HCT116 (cell line): ENCODE data around the gene MAN2A2. TPM values are rescaled to one million over a fixed set of nuclear protein-coding genes. Genes with fewer than 3 reads are reported as not detected.

Experiments
- ATAC-seq: fragments of 200-7000 bp; cut with Tn5 transposase; 2 replicates; pipeline ENCODE4 v1.9.1; 2020; ENCODE audit warnings: mild to moderate bottlenecking, moderate library complexity
- BruUV-seq: library from RNA; stranded (reverse); fragments of 400-500 nt; replicated peaks from 2 replicates; lab custom pipeline; 2021; lab: Mats Ljungman, UMichigan
- CTCF ChIA-PET: fragments of 300-600 bp; sonication (Branson Sonifier 250); formaldehyde crosslinking; loops from one replicate; lab custom pipeline; 2021; ENCODE audit warnings: antibody characterized with exemption; lab: Charles Lee
- POLR2A ChIA-PET: fragments of 300-600, 350-600 bp; sonication (Branson Sonifier 250); formaldehyde crosslinking; loops from one replicate; lab custom pipeline; 2021; ENCODE audit warnings: antibody characterized with exemption; lab: Charles Lee
- RAD21 ChIA-PET, 2 experiments: fragments of 300-600 bp; sonication (Branson Sonifier 250); formaldehyde crosslinking; loops; one replicate each; lab custom pipeline; 2023; ENCODE audit warnings: low total read pairs in 2 of 2; ENCODE audit not compliant: uncharacterized antibody in 2 of 2, unreplicated experiment in 2 of 2, low non-redundant PET in 1 of 2; lab: Charles Lee
- DNase-seq: peaks from one replicate; pipeline ENCODE4 v3.0.0-alpha.2; 2010; ENCODE audit warnings: low read depth, low spot score
- H2AFZ ChIP-seq: fragments of 200-600 bp; shearing (Covaris generic), sonication (generic); 2 replicates; pipeline ENCODE4 v1.6.1; 2017; ENCODE audit warnings: low read depth, mixed run types, mixed read lengths, antibody characterized with exemption, low read length; ENCODE audit not compliant: poor library complexity, severe bottlenecking
- H3K27ac ChIP-seq: 2 replicates; pipeline ENCODE4 v1.5.1; 2012; ENCODE audit warnings: low read depth, low read length
- H3K27me3 ChIP-seq: fragments of 200-600 bp; sonication (generic); 2 replicates; pipeline ENCODE4 v1.6.1; 2016; ENCODE audit warnings: mixed run types, low read length, mixed read lengths; ENCODE audit not compliant: insufficient read depth
- H3K36me3 ChIP-seq, 2 experiments: fragments of 200-500 bp in 1 of 2; fragments of 200-600 bp in 1 of 2; sonication (Bioruptor generic) in 1 of 2; sonication (generic) in 1 of 2; 2 replicates each; pipeline versions ENCODE4 v1.5.1 to v1.6.1; 2014 to 2016; ENCODE audit warnings: low read length in 2 of 2, inconsistent platforms in 1 of 2, mixed read lengths in 1 of 2, mixed run types in 1 of 2; ENCODE audit not compliant: insufficient read depth in 2 of 2, control insufficient read depth in 1 of 2
- H3K4me1 ChIP-seq, 2 experiments: fragments of 200-600 bp in 1 of 2; sonication (generic) in 1 of 2; 2 replicates each; pipeline versions ENCODE4 v1.5.1 to v1.6.1; 2012 to 2017; ENCODE audit warnings: low read length in 2 of 2, inconsistent platforms in 1 of 2, mild to moderate bottlenecking in 1 of 2, mixed read lengths in 1 of 2, mixed run types in 1 of 2, moderate library complexity in 1 of 2; ENCODE audit not compliant: insufficient read depth in 2 of 2, control insufficient read depth in 1 of 2
- H3K4me2 ChIP-seq: fragments of 200-600 bp; sonication (generic); 2 replicates; pipeline ENCODE4 v1.6.1; 2017; ENCODE audit warnings: mixed run types, low read length, mixed read lengths
- H3K4me3 ChIP-seq, 2 experiments: fragments of 200-600 bp in 1 of 2; sonication (generic) in 1 of 2; replicated peaks in 1 of 2; 2 replicates each; pipeline ENCODE4 v1.5.1; 2011 to 2016; ENCODE audit warnings: low read length in 2 of 2, control low read depth in 1 of 2, low read depth in 1 of 2, mild to moderate bottlenecking in 1 of 2, mixed read lengths in 1 of 2, mixed run types in 1 of 2
- H3K79me2 ChIP-seq: fragments of 200-600 bp; sonication (generic); 2 replicates; pipeline ENCODE4 v1.6.1; 2017; ENCODE audit warnings: mild to moderate bottlenecking, mixed run types, low read length, moderate library complexity, mixed read lengths; ENCODE audit not compliant: insufficient read depth
- H3K9ac ChIP-seq: fragments of 200-600 bp; sonication (generic); 2 replicates; pipeline ENCODE4 v1.6.1; 2016; ENCODE audit warnings: low read length, mixed read lengths
- H3K9me2 ChIP-seq: fragments of 200-600 bp; sonication (generic), shearing (Covaris generic); 2 replicates; pipeline ENCODE4 v1.6.1; 2017; ENCODE audit warnings: mixed run types, mild to moderate bottlenecking, moderate library complexity; ENCODE audit not compliant: insufficient read depth
- H3K9me3 ChIP-seq, 2 experiments: fragments of 200-500 bp in 1 of 2; fragments of 200-600 bp in 1 of 2; sonication (Bioruptor generic) in 1 of 2; sonication (generic) in 1 of 2; 2 replicates each; pipeline ENCODE4 v1.6.1; 2014 to 2017; ENCODE audit warnings: low read length in 2 of 2, mixed read lengths in 2 of 2, inconsistent platforms in 1 of 2, low read depth in 1 of 2, mild to moderate bottlenecking in 1 of 2, mixed run types in 1 of 2, moderate library complexity in 1 of 2; ENCODE audit not compliant: control insufficient read depth in 1 of 2, insufficient read depth in 1 of 2
- H4K20me1 ChIP-seq: fragments of 200-600 bp; sonication (generic), shearing (Covaris generic); 2 replicates; pipeline ENCODE4 v1.6.1; 2017; ENCODE audit warnings: mixed run types, mild to moderate bottlenecking, moderate library complexity; ENCODE audit not compliant: insufficient read depth
- CBX3 ChIP-seq: IDR thresholded peaks from 2 replicates; pipeline ENCODE4 v1.6.1; 2012; ENCODE audit warnings: low read depth
- CEBPB ChIP-seq: IDR thresholded peaks from 2 replicates; pipeline ENCODE4 v1.6.1; 2012; ENCODE audit warnings: low read depth
- EGR1 ChIP-seq: IDR thresholded peaks from 2 replicates; pipeline ENCODE4 v1.6.1; 2012; ENCODE audit warnings: low read depth
- EZH2 ChIP-seq: fragments of 200-600 bp; sonication (generic); IDR thresholded peaks from 2 replicates; pipeline ENCODE4 v1.6.1; 2017; ENCODE audit warnings: antibody characterized with exemption, mixed run types
- EZH2phosphoT487 ChIP-seq: fragments of 200-600 bp; IDR thresholded peaks from 2 replicates; pipeline ENCODE4 v1.6.1; 2018; ENCODE audit warnings: antibody characterized with exemption, borderline replicate concordance
- FOSL1 ChIP-seq: IDR thresholded peaks from 2 replicates; pipeline ENCODE4 v1.6.1; 2012; ENCODE audit warnings: low read depth
- JUND ChIP-seq: IDR thresholded peaks from 2 replicates; pipeline ENCODE4 v1.6.1; 2012
- POLR2A ChIP-seq: IDR thresholded peaks from 2 replicates; pipeline ENCODE4 v1.7.0; 2011; ENCODE audit warnings: borderline replicate concordance; ENCODE audit not compliant: insufficient read depth, insufficient read length; ENCODE audit errors: extremely low read depth
- RAD21 ChIP-seq: IDR thresholded peaks from 2 replicates; pipeline ENCODE4 v1.6.1; 2012; ENCODE audit warnings: low read depth, mild to moderate bottlenecking
- SIN3A ChIP-seq: IDR thresholded peaks from 2 replicates; pipeline ENCODE4 v1.6.1; 2012; ENCODE audit warnings: low read depth
- SP1 ChIP-seq: IDR thresholded peaks from 2 replicates; pipeline ENCODE4 v1.6.1; 2012; ENCODE audit warnings: low read depth
- TCF7L2 ChIP-seq: IDR thresholded peaks from 2 replicates; pipeline ENCODE4 v1.7.0; 2011; ENCODE audit warnings: borderline replicate concordance, inconsistent platforms; ENCODE audit not compliant: insufficient read depth, insufficient read length; ENCODE audit errors: extremely low read depth
- YY1 ChIP-seq: IDR thresholded peaks from 2 replicates; pipeline ENCODE4 v1.6.1; 2011; ENCODE audit warnings: low read length, low read depth, moderate library complexity, mild to moderate bottlenecking; ENCODE audit not compliant: insufficient replicate concordance; ENCODE audit errors: extremely low read depth
- ZFX ChIP-seq: fragments of 450-650 bp; IDR thresholded peaks from 2 replicates; pipeline ENCODE4 v1.6.1; 2017
- intact Hi-C: fragments of 100-400 bp; cut with micrococcal nuclease; formaldehyde crosslinking; loops from 2 replicates; pipeline ENCODE4 v1.10.0; 2022
- total RNA-seq: library from RNA; stranded (reverse); gene quantifications from one replicate; pipeline ENCODE4 v1.2.1, GENCODE V29; 2021; ENCODE audit not compliant: unreplicated experiment
- TF ChIP-seq, protein P1 (sequence below): IDR thresholded peaks from 2 replicates; pipeline ENCODE4 v1.6.1; 2012
- TF ChIP-seq, protein P2 (sequence below): IDR thresholded peaks from 2 replicates; pipeline ENCODE4 v1.6.1; 2012
- TF ChIP-seq, protein P3 (sequence below), 3 experiments: fragments of 200-600 bp in 1 of 3; sonication (generic) in 1 of 3; IDR thresholded peaks in 2 of 3; conservative IDR thresholded peaks in 1 of 3; 2 replicates each; pipeline ENCODE4 v1.5.1; 2012 to 2017; ENCODE audit warnings: low read depth in 2 of 3, low read length in 2 of 3, antibody characterized with exemption in 1 of 3, borderline replicate concordance in 1 of 3, control low read depth in 1 of 3, mild to moderate bottlenecking in 1 of 3, mixed read lengths in 1 of 3, mixed run types in 1 of 3, moderate library complexity in 1 of 3; ENCODE audit not compliant: insufficient read depth in 1 of 3
- TF ChIP-seq, protein P4 (sequence below): IDR thresholded peaks from 2 replicates; pipeline ENCODE4 v1.6.1; 2012; ENCODE audit warnings: low read depth

Gene MAN2A2
- total RNA-seq, 1 experiment from 2014 or later = 44.9 TPM

DNA sequence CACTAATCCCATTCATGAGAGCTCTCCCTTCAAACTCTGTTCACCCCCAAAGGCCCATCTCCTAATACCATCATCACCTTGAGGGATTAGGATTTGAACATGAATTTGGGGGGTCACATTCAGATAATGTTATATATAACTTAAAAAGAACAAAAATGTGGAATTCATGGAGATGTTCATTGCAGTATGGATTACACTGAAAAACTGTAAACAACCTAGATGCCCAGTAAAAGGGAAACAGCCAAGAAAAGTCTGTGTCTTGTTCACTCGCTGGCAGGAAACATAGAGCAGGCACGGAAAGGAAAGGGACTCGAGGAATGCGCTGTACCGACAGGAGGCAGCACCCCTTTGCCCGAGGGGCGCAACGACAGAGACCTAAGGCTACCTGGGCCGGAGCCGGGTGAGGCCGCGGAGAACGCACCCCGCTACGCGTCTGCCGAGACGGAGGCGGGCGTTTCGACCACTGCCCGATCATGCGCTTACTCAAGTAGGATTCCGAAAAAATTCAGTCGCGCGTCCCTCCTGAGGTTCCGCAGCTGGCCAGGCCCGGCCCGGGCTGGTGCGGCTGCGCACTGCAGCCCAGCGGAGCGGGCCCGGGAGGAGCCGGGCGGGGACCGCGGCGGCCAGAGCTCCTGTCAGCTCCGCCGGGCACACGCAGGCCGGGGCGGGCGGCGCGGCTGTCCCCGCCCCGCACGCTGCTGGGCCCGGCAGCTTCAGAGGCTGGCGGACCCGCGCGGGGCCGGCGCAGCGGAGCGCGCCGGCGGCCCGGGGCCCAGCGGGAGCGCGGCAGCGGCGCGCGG, 862 bp upstream of the MAN2A2 start:
- H3K36me3 ChIP-seq = peaks cover 6 to 10% of the 10 kb centered on the region in 2 experiments; a peak in 3 of 4 replicates
- H2AFZ ChIP-seq = peak overlapping the region; percentile 98
- ChIA-PET CTCF (interaction anchor here (0.8 to 6.4 kb wide), 6 partner anchors 9 to 609 kb away, joined by 3 to 70 read pairs (median 6); partner anchors contain the start of genes HDDC3 and UNC45A), POLR2A (interaction anchor here (0.5 to 2.4 kb wide), 6 partner anchors 9 to 609 kb away, joined by 3 to 8 read pairs (median 3); partner anchors contain the start of genes HDDC3 and UNC45A), RAD21 (interaction anchor here (0.6 to 0.9 kb wide), 3 partner anchors 13 to 130 kb away, joined by 3 read pairs; no protein-coding TSS in a partner anchor)
- H3K79me2 ChIP-seq = no peaks in the 10 kb centered on the region
- DNase-seq (peak; percentile 49), ATAC-seq (peak; percentile 88)
- H4K20me1 ChIP-seq = no peaks in the 10 kb centered on the region
- H3K4me2 ChIP-seq = peak overlapping the region; percentile 96
- H3K27me3 ChIP-seq = no peaks in the 10 kb centered on the region
- H3K4me1 ChIP-seq = peaks cover 10 to 20% of the 10 kb centered on the region in 2 experiments; a peak in 3 of 4 replicates
- no peaks in the 10 kb centered on the region for H3K9me2 ChIP-seq
- BruUV-seq = TSS peak; percentile 69
- H3K4me3 ChIP-seq = peak overlapping the region; percentile 70 to 84
- H3K9ac ChIP-seq = peak overlapping the region; percentile 71
- no peaks in the 10 kb centered on the region for H3K9me3 ChIP-seq
- H3K27ac ChIP-seq = peak overlapping the region; percentile 87
- intact Hi-C loops = loop anchor here (2.0 to 5.0 kb wide), 2 partner anchors 147 to 370 kb away; no protein-coding TSS in a partner anchor
- TF ChIP-seq TCF7L2 = no peak
- no peak for TF ChIP-seq SP1
- no peak for TF ChIP-seq EZH2
- TF ChIP-seq YY1 = no peak
- no peak for TF ChIP-seq CBX3
- no peak for TF ChIP-seq SIN3A
- no peak for TF ChIP-seq CEBPB
- TF ChIP-seq, protein P1, sequence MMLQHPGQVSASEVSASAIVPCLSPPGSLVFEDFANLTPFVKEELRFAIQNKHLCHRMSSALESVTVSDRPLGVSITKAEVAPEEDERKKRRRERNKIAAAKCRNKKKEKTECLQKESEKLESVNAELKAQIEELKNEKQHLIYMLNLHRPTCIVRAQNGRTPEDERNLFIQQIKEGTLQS = no peak
- TF ChIP-seq, protein P2, sequence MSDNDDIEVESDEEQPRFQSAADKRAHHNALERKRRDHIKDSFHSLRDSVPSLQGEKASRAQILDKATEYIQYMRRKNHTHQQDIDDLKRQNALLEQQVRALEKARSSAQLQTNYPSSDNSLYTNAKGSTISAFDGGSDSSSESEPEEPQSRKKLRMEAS = no peak; the same call in none of the 2 replicates
- peak; percentile 86 for TF ChIP-seq POLR2A
- TF ChIP-seq, protein P3, sequence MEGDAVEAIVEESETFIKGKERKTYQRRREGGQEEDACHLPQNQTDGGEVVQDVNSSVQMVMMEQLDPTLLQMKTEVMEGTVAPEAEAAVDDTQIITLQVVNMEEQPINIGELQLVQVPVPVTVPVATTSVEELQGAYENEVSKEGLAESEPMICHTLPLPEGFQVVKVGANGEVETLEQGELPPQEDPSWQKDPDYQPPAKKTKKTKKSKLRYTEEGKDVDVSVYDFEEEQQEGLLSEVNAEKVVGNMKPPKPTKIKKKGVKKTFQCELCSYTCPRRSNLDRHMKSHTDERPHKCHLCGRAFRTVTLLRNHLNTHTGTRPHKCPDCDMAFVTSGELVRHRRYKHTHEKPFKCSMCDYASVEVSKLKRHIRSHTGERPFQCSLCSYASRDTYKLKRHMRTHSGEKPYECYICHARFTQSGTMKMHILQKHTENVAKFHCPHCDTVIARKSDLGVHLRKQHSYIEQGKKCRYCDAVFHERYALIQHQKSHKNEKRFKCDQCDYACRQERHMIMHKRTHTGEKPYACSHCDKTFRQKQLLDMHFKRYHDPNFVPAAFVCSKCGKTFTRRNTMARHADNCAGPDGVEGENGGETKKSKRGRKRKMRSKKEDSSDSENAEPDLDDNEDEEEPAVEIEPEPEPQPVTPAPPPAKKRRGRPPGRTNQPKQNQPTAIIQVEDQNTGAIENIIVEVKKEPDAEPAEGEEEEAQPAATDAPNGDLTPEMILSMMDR (IDR thresholded peaks at IDR 0.05 in 2 of 3, conservative IDR thresholded peaks at IDR 0.05 in 1 of 3; ENCODE audit: borderline replicate concordance in 1 of 3, insufficient read depth in 1 of 3, low read depth in 2 of 3, low read length in 2 of 3) = peak; percentile 64 to 90 (median 74)
- no peak for TF ChIP-seq JUND
- no peak for TF ChIP-seq FOSL1
- TF ChIP-seq, protein P4, sequence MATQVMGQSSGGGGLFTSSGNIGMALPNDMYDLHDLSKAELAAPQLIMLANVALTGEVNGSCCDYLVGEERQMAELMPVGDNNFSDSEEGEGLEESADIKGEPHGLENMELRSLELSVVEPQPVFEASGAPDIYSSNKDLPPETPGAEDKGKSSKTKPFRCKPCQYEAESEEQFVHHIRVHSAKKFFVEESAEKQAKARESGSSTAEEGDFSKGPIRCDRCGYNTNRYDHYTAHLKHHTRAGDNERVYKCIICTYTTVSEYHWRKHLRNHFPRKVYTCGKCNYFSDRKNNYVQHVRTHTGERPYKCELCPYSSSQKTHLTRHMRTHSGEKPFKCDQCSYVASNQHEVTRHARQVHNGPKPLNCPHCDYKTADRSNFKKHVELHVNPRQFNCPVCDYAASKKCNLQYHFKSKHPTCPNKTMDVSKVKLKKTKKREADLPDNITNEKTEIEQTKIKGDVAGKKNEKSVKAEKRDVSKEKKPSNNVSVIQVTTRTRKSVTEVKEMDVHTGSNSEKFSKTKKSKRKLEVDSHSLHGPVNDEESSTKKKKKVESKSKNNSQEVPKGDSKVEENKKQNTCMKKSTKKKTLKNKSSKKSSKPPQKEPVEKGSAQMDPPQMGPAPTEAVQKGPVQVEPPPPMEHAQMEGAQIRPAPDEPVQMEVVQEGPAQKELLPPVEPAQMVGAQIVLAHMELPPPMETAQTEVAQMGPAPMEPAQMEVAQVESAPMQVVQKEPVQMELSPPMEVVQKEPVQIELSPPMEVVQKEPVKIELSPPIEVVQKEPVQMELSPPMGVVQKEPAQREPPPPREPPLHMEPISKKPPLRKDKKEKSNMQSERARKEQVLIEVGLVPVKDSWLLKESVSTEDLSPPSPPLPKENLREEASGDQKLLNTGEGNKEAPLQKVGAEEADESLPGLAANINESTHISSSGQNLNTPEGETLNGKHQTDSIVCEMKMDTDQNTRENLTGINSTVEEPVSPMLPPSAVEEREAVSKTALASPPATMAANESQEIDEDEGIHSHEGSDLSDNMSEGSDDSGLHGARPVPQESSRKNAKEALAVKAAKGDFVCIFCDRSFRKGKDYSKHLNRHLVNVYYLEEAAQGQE = no peak
- TF ChIP-seq ZFX = peak; percentile 94
- no peak for TF ChIP-seq EZH2phosphoT487
- TF ChIP-seq RAD21 = peak; percentile 54
- TF ChIP-seq EGR1 = no peak
